ENCODE data around the gene PHLDA3.

Gene PHLDA3

DNA sequence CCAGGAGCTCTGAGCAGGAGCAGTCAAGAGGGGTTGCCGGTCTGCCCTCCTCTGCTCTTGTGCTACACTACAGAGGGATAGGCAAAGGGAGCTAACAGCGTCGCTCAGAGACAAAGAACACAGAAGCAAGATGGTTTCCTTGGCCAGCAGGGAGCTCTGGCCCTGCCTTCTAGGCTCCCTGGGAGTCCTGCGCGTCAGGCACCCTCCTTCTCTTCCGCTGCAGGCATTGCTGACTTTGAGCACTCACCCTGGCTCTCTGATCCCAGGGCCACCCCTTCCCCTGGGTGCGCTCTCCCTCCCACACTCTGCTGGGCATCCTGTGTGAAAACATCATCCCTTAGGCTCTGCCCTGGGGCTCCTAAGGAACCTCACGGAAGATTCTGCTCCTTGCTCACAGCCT lies 47.9 kb downstream of the PHLDA3 start:
- in situ Hi-C loops (cut with HindIII; ENCODE audit: low sequenced_read_pairs): no loop called here
- no peak for DNase-seq (ENCODE audit: low read depth)
- TF ChIP-seq, protein P1, sequence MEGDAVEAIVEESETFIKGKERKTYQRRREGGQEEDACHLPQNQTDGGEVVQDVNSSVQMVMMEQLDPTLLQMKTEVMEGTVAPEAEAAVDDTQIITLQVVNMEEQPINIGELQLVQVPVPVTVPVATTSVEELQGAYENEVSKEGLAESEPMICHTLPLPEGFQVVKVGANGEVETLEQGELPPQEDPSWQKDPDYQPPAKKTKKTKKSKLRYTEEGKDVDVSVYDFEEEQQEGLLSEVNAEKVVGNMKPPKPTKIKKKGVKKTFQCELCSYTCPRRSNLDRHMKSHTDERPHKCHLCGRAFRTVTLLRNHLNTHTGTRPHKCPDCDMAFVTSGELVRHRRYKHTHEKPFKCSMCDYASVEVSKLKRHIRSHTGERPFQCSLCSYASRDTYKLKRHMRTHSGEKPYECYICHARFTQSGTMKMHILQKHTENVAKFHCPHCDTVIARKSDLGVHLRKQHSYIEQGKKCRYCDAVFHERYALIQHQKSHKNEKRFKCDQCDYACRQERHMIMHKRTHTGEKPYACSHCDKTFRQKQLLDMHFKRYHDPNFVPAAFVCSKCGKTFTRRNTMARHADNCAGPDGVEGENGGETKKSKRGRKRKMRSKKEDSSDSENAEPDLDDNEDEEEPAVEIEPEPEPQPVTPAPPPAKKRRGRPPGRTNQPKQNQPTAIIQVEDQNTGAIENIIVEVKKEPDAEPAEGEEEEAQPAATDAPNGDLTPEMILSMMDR (IDR thresholded peaks at IDR 0.05; ENCODE audit: low read depth, low read length, missing control alignments): no peak
- no peak overlapping the region for H3K4me3 ChIP-seq (ENCODE audit: low read depth, low read length)

DNA sequence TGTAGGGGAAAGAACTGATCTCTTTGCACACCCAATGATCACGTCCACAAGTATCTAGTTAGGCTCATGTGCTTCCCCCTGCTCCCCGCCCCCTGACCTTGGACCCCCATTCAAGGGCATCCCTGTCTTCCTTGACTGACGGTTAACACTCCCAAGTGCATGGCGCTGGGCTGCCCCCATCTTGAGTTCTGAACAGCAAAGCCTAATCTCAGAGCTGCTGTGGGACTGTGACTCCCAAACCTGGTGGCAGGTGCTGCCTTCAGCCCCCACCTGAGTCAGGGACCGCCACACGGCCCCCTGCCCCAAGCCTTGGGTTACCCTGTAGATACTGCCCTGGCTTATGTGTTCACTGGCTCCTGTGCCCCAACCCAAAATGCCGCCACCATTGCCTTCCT lies 48.4 kb downstream of the PHLDA3 start:
- H3K4me3 ChIP-seq (ENCODE audit: low read depth, low read length): no peak overlapping the region
- in situ Hi-C loops (cut with HindIII; ENCODE audit: low sequenced_read_pairs): no loop called here
- no peak for DNase-seq (ENCODE audit: low read depth)
- TF ChIP-seq, protein P1 (IDR thresholded peaks at IDR 0.05; ENCODE audit: low read depth, low read length, missing control alignments): no peak

DNA sequence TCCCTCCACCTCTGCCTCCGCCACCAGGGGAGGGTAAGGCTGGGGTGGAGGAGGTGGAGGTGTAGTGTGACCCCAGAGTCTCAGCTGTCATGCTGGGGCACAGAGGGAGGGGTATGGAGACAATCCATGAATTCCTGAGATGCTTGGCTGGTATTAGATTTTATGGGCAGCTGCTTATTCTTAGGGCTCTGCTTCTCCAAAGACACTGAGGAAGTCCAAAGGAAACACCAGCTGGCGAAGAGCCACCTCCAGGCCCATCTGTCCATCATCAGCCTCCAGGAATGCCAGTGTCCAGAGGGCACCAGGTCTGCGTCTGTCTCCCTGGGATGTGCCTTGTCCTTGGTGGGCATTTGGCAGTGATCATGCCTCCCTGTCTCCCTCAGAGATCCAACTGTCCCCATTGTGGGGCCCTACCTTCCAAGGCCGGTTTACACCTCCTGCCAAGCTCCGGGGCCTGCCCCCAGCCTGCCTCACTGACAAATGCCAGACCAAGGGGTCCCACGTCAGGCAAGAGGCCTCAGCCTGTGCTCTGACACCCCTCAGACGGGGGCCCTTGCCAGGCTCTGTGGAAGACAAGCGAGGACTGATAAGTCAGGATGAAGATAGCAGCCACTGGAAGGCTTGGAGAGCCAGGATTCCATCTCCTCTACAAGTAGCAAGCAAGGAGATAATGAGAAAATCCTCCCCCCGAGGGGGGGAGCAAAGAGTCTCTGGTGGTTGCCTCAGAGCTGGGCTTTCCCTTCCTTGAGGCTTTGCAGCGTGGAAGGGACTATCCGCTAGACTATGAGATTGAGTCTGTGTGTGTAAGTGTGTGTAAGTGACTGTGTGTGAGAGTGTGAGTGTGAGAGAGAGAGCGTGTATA lies 49.0 kb downstream of the PHLDA3 start:
- TF ChIP-seq, protein P1 (IDR thresholded peaks at IDR 0.05; ENCODE audit: low read depth, low read length, missing control alignments): no peak
- DNase-seq (ENCODE audit: low read depth): no peak
- in situ Hi-C loops (cut with HindIII; ENCODE audit: low sequenced_read_pairs): no loop called here
- H3K4me3 ChIP-seq (ENCODE audit: low read depth, low read length): no peak overlapping the region

DNA sequence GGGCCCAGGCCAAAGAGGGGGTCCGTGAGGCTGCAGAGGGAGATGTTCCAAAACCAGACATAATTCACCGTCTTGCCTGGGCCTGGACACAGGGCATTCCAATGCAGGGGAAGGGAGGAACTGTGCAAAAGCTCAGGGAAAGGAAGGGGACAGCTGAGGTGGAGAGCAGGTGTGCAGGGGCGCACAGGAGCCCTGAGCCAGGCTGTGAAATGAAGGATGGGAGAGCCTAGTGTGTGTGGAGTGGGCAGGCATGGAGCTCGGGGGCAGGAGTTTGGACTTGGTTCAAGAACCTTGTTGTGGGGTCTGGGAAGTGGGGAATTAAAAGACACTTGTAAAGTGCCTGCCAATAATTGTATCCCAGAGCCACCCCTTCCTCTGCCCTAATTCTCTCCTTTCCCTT lies 49.7 kb downstream of the PHLDA3 start:
- in situ Hi-C loops (cut with HindIII; ENCODE audit: low sequenced_read_pairs): no loop called here
- H3K4me3 ChIP-seq (ENCODE audit: low read depth, low read length): no peak overlapping the region
- DNase-seq (ENCODE audit: low read depth): no peak
- TF ChIP-seq, protein P1 (IDR thresholded peaks at IDR 0.05; ENCODE audit: low read depth, low read length, missing control alignments): no peak

DNA sequence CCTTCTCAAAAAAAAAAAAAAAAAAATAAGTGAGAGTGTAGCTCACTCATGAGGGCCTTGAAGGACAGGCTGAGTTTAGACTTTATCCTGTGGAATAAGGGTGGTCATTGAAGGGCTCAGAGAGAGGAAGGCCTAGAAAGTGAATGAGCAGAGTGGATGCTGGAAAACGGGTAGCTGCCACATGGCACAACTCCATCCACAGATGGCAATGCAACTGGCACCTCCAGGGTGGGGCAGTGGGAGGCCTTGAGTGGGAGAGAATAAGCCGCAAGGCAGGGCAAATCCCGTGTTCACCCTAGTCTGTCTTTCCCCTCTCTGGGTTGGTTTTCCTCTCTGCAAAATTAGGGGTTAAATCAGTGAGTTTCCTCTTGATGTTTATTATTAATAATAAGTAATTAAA lies 50.5 kb downstream of the PHLDA3 start:
- TF ChIP-seq, protein P1 (IDR thresholded peaks at IDR 0.05; ENCODE audit: low read depth, low read length, missing control alignments): no peak
- no peak for DNase-seq (ENCODE audit: low read depth)
- H3K4me3 ChIP-seq (ENCODE audit: low read depth, low read length): no peak overlapping the region
- in situ Hi-C loops (cut with HindIII; ENCODE audit: low sequenced_read_pairs): no loop called here
